ENCODE measurements around the gene OXTR. TPM values are rescaled to one million over a fixed set of nuclear protein-coding genes. Genes with fewer than 3 reads are reported as not detected.

Gene OXTR
- total RNA-seq, 1 donor from 2014 or later, result 0.53 TPM

DNA sequence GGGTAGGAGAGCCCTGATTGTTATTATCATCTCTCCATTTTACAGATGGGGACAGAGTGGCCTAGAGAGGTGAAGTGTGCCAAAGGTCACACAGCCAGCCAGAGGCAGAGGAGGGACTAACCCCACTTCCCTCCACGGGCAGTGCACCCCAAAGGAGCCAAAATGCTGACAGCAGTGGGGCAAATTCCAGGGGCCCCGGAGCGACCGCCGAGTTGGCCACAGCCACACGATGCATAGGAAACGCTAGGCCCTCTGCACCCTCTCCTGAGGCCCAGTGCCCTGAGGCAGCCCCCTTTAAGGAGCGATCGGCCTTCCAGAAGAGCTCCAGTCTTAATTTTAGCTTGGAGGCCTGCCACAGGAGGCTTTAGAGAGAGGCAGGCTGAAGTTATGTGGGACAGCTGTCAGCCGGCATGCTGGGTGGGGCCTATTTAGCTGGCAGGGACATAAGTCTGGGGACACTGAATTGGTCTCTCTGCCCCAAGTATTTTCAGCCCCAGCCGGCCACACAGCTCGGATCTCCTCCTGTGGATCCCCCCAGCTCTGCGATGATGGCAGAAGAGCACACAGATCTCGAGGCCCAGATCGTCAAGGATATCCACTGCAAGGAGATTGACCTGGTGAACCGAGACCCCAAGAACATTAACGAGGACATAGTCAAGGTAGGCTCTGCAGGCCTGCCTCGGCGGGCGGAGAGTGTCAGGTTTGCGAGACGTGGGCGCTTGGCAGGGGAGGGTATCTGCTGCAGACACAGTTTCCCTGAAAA, 35.9 kb downstream of the OXTR start, which contains the start of gene CAV3:
TSS of gene CAV3 (plus strand) at position 471 of the 763 bp plus-strand sequence. CDS start at position 546, 75 bp downstream.
- TF ChIP-seq, protein P1, sequence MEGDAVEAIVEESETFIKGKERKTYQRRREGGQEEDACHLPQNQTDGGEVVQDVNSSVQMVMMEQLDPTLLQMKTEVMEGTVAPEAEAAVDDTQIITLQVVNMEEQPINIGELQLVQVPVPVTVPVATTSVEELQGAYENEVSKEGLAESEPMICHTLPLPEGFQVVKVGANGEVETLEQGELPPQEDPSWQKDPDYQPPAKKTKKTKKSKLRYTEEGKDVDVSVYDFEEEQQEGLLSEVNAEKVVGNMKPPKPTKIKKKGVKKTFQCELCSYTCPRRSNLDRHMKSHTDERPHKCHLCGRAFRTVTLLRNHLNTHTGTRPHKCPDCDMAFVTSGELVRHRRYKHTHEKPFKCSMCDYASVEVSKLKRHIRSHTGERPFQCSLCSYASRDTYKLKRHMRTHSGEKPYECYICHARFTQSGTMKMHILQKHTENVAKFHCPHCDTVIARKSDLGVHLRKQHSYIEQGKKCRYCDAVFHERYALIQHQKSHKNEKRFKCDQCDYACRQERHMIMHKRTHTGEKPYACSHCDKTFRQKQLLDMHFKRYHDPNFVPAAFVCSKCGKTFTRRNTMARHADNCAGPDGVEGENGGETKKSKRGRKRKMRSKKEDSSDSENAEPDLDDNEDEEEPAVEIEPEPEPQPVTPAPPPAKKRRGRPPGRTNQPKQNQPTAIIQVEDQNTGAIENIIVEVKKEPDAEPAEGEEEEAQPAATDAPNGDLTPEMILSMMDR (IDR thresholded peaks at IDR 0.05; ENCODE audit: insufficient read depth, low read length, severe bottlenecking), result no peak
- Histone ChIP-seq H3K4me3 (ENCODE audit: low read depth, low read length) (no peak within 1 kb of the TSS), H3K36me3 (ENCODE audit: control insufficient read depth, insufficient read depth, low read length) (no peaks in the 10 kb centered on the region), H3K27me3 (ENCODE audit: control insufficient read depth, insufficient read depth, low read length) (no peaks in the 10 kb centered on the region)
- no peak for DNase-seq (ENCODE audit: low read depth)
- no peak for FAIRE-seq

DNA sequence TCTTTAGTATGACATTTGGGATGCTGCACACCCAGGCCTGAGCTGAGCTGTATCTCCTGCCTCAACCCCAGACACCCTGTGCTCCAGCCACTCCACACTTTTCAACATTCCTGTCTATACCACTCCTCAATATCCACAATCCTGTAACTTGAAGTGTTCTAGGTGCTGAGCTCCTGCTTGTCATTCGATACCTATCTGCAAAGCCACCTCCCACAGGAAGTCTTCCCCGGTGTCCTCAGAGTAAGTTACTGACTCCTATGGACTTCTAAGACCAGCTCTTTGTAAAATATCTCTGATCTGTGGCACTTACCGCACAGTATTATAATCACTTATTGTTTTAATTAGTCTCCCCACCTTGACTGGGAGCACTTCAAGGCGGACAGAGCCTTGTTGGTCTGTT, 37.0 kb downstream of the OXTR start:
- FAIRE-seq (no peak), DNase-seq (ENCODE audit: low read depth) (no peak)
- H3K27me3 ChIP-seq (ENCODE audit: control insufficient read depth, insufficient read depth, low read length), result no peaks in the 10 kb centered on the region
- TF ChIP-seq, protein P1 (IDR thresholded peaks at IDR 0.05; ENCODE audit: insufficient read depth, low read length, severe bottlenecking), result no peak
- H3K36me3 ChIP-seq (ENCODE audit: control insufficient read depth, insufficient read depth, low read length), result no peaks in the 10 kb centered on the region
- no peak overlapping the region for H3K4me3 ChIP-seq (ENCODE audit: low read depth, low read length)

DNA sequence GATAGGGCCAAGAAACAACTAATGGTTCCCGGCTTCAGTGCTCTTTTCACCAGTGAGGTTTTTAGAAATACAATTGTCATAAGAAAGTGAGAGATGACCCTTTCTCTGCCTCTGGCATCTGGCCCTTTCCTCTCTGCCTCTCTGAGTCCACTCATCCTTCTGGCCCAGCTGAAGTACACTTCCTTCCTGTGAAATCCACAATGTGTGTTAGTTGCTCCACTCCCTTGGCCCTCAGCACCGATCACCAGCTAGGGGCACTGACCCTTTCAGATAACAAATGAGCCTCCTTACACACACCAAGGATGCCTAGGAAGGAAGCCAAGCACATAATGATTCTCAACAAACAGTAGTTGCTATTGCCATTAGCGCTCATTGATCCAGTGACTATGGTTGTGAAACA, 38.8 kb downstream of the OXTR start:
- DNase-seq (ENCODE audit: low read depth) (no peak), FAIRE-seq (no peak)
- TF ChIP-seq, protein P1 (IDR thresholded peaks at IDR 0.05; ENCODE audit: insufficient read depth, low read length, severe bottlenecking), result no peak
- no peaks in the 10 kb centered on the region for H3K36me3 ChIP-seq (ENCODE audit: control insufficient read depth, insufficient read depth, low read length)
- no peak overlapping the region for H3K4me3 ChIP-seq (ENCODE audit: low read depth, low read length)
- no peaks in the 10 kb centered on the region for H3K27me3 ChIP-seq (ENCODE audit: control insufficient read depth, insufficient read depth, low read length)

DNA sequence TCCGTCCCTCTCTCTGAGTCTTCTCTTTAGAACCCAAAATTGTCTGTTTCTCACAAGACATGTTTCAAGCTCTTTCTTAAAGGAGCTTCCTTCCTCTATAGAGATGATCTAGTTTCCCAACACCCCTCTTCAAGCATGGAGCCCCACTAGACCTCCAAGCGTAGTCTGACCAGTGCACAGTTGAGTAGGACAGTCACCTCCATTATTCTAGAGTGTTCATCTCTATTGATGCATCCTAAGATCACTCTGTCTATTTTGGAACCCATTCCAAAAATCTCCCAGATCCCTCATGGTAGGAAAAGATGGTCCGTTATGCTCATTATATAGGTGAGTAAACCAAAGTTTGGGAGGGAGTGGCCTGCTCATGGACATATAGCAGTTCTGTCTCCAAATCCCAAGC, 39.9 kb downstream of the OXTR start:
- FAIRE-seq (peak; percentile 32), DNase-seq (ENCODE audit: low read depth) (no peak)
- H3K36me3 ChIP-seq (ENCODE audit: control insufficient read depth, insufficient read depth, low read length), result no peaks in the 10 kb centered on the region
- TF ChIP-seq, protein P1 (IDR thresholded peaks at IDR 0.05; ENCODE audit: insufficient read depth, low read length, severe bottlenecking), result no peak
- H3K27me3 ChIP-seq (ENCODE audit: control insufficient read depth, insufficient read depth, low read length), result no peaks in the 10 kb centered on the region
- H3K4me3 ChIP-seq (ENCODE audit: low read depth, low read length), result no peak overlapping the region

DNA sequence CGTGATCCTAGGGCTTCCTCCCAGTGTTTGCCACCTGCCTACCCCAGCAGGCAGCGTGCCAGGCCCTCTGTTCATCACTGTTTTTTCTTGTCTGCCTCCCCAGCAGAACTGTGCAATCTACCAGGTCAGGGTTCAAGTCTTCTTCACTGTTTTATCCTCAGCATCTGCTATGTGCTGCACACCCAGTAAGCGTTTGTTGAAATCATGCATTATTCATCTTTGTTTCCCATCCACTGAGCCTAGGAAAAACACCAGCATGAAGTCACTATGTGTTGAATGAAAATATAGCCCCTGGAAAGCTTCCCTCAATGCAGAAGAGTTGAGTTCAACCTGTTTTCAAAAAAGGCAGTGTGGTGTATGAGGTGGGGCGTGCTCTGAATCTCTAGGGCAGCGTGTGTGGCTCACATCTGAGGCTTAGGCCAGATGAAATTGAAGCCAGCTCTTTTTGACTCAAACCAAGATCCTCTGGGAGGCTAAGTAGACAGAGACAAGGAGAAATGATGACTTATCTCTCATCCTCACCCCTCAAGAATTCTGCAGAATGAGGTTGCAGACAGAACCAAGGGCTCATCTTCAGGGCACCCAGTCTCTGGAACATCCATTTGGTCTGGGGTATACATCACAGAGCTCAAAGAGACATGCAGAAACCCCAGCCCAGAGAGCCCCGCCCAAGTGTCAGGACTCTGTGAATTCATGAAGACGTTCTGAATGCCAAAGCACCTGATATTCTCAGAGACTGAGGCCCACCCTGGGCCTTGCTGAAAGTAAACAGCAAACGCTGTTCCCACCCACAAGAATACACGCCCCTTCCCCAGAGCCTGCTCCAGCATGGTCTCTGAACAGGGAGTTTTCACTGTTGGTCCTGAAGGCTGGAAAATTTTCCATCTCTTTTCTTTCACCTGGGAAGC, 41.6 kb downstream of the OXTR start:
- Histone ChIP-seq H3K27me3 (ENCODE audit: control insufficient read depth, insufficient read depth, low read length) (no peaks in the 10 kb centered on the region), H3K4me3 (ENCODE audit: low read depth, low read length) (no peak overlapping the region), H3K36me3 (ENCODE audit: control insufficient read depth, insufficient read depth, low read length) (no peaks in the 10 kb centered on the region)
- FAIRE-seq (no peak), DNase-seq (ENCODE audit: low read depth) (no peak)
- TF ChIP-seq, protein P1 (IDR thresholded peaks at IDR 0.05; ENCODE audit: insufficient read depth, low read length, severe bottlenecking), result no peak

Data from bronchial epithelial cell (primary cell).